ENCODE results near the gene PDE3B.
A peak's percentile ranks its signal among the peaks of the same experiment; 100 is the strongest.

Gene PDE3B

DNA sequence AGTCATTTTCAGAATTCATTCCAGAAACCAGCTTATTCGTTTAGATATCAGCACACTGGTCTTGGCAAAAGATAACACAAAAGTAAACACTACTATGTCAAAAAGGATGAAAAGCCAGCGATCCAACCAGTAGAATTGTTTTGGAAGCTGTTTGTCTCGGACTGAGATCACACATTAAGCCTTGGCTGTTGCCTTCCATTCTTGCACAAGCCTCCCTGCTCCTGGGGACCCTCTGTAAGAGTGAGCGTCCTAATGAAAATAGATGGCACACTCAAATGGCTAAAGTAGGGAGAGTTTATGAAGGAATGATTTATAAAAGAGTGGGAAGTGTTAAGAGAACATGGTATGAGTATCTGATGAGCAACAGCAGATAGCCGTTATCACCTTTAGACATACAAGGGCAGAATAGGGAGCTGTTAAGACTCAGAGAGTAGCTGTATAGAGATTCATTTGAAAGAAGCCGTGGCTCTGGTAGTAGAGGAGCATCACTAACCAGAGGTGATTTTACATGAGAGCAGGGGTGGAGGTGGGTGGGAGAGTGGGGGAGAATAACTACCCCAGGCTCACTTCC is 25.2 kb downstream of the PDE3B start:
- H3K36me3 ChIP-seq (ENCODE audit: control insufficient read depth, insufficient read depth, low read length) = no peaks in the 10 kb centered on the region
- no peak overlapping the region for H3K4me2 ChIP-seq (ENCODE audit: low read length)
- H4K5ac ChIP-seq (ENCODE audit: low read length) = no peak overlapping the region
- H3K56ac ChIP-seq (ENCODE audit: low read length) = no peak overlapping the region
- H2BK5ac ChIP-seq (ENCODE audit: low read length) = no peak overlapping the region
- H3K23ac ChIP-seq (ENCODE audit: low read length) = no peak overlapping the region
- DNase-seq = peak; percentile 19
- no peaks in the 10 kb centered on the region for H3K79me2 ChIP-seq (ENCODE audit: control insufficient read depth, insufficient read depth, low read length)
- H3K79me1 ChIP-seq (ENCODE audit: low read length) = no peaks in the 10 kb centered on the region
- no peak overlapping the region for H3K27ac ChIP-seq (ENCODE audit: low read depth, low read length)
- H3K18ac ChIP-seq (ENCODE audit: low read length) = peak overlapping the region; percentile 14
- no peak overlapping the region for H4K8ac ChIP-seq (ENCODE audit: low read depth, low read length)
- WGBS (ENCODE audit: extremely low coverage, insufficient coverage, low lambda C conversion rate) = no CpG with 5 or more reads among the region's 6 CpGs
- no peak overlapping the region for H3K9ac ChIP-seq (ENCODE audit: low read length)
- no peak overlapping the region for H2AK5ac ChIP-seq (ENCODE audit: low read length)
- H3K4me3 ChIP-seq (ENCODE audit: low read length) = no peak overlapping the region
- peaks cover 2% of the 10 kb centered on the region for H3K4me1 ChIP-seq (ENCODE audit: control insufficient read depth, low read depth, low read length)
- no peak overlapping the region for H2BK120ac ChIP-seq (ENCODE audit: low read depth, low read length)
- no peaks in the 10 kb centered on the region for H3K27me3 ChIP-seq (ENCODE audit: insufficient read depth, low read length, poor library complexity)
- no peak overlapping the region for H3K4ac ChIP-seq (ENCODE audit: low read depth, low read length)
- no peak overlapping the region for H2BK15ac ChIP-seq (replicated peaks; ENCODE audit: low read depth)

- peaks cover 2% of the 10 kb centered on the region for H3K4me1 ChIP-seq (ENCODE audit: control insufficient read depth, low read depth, low read length)
- no peak overlapping the region for H2BK5ac ChIP-seq (ENCODE audit: low read length)
- H3K4me3 ChIP-seq (ENCODE audit: low read length) = no peak overlapping the region
- H4K5ac ChIP-seq (ENCODE audit: low read length) = no peak overlapping the region
- no peak overlapping the region for H3K56ac ChIP-seq (ENCODE audit: low read length)
- no CpG with 5 or more reads among the region's 7 CpGs for WGBS (ENCODE audit: extremely low coverage, insufficient coverage, low lambda C conversion rate)
- no peak overlapping the region for H2BK120ac ChIP-seq (ENCODE audit: low read depth, low read length)
- no peak overlapping the region for H3K4me2 ChIP-seq (ENCODE audit: low read length)
- H3K79me1 ChIP-seq (ENCODE audit: low read length) = no peaks in the 10 kb centered on the region
- H3K9ac ChIP-seq (ENCODE audit: low read length) = no peak overlapping the region
- no peaks in the 10 kb centered on the region for H3K36me3 ChIP-seq (ENCODE audit: control insufficient read depth, insufficient read depth, low read length)
- no peaks in the 10 kb centered on the region for H3K27me3 ChIP-seq (ENCODE audit: insufficient read depth, low read length, poor library complexity)
- H2AK5ac ChIP-seq (ENCODE audit: low read length) = no peak overlapping the region
- no peak overlapping the region for H3K4ac ChIP-seq (ENCODE audit: low read depth, low read length)
- no peaks in the 10 kb centered on the region for H3K79me2 ChIP-seq (ENCODE audit: control insufficient read depth, insufficient read depth, low read length)
- DNase-seq = peak; percentile 19
- no peak overlapping the region for H3K18ac ChIP-seq (ENCODE audit: low read length)
- H3K23ac ChIP-seq (ENCODE audit: low read length) = no peak overlapping the region
- H3K27ac ChIP-seq (ENCODE audit: low read depth, low read length) = no peak overlapping the region
- H4K8ac ChIP-seq (ENCODE audit: low read depth, low read length) = no peak overlapping the region
- H2BK15ac ChIP-seq (replicated peaks; ENCODE audit: low read depth) = no peak overlapping the region
Measured at GRCh38 chr11:14669499-14669898, 25.9 kb downstream of the PDE3B start.

- Histone ChIP-seq H3K4me1 (ENCODE audit: control insufficient read depth, low read depth, low read length) (peaks cover 2% of the 10 kb centered on the region), H3K4me2 (ENCODE audit: low read length) (no peak overlapping the region), H3K56ac (ENCODE audit: low read length) (no peak overlapping the region), H2BK15ac (replicated peaks; ENCODE audit: low read depth) (no peak overlapping the region), H3K27me3 (ENCODE audit: insufficient read depth, low read length, poor library complexity) (no peaks in the 10 kb centered on the region), H3K23ac (ENCODE audit: low read length) (no peak overlapping the region), H4K8ac (ENCODE audit: low read depth, low read length) (no peak overlapping the region), H3K18ac (ENCODE audit: low read length) (no peak overlapping the region), H4K5ac (ENCODE audit: low read length) (no peak overlapping the region), H3K36me3 (ENCODE audit: control insufficient read depth, insufficient read depth, low read length) (no peaks in the 10 kb centered on the region), H2BK120ac (ENCODE audit: low read depth, low read length) (no peak overlapping the region), H3K4me3 (ENCODE audit: low read length) (no peak overlapping the region), H3K9ac (ENCODE audit: low read length) (no peak overlapping the region), H3K4ac (ENCODE audit: low read depth, low read length) (no peak overlapping the region), H2BK5ac (ENCODE audit: low read length) (no peak overlapping the region), H3K27ac (ENCODE audit: low read depth, low read length) (no peak overlapping the region), H3K79me1 (ENCODE audit: low read length) (no peaks in the 10 kb centered on the region), H3K79me2 (ENCODE audit: control insufficient read depth, insufficient read depth, low read length) (no peaks in the 10 kb centered on the region), H2AK5ac (ENCODE audit: low read length) (no peak overlapping the region)
- DNase-seq = no peak
- no CpG with 5 or more reads among the region's 3 CpGs for WGBS (ENCODE audit: extremely low coverage, insufficient coverage, low lambda C conversion rate)
Measured at GRCh38 chr11:14669958-14670357, 26.4 kb downstream of the PDE3B start.

DNA sequence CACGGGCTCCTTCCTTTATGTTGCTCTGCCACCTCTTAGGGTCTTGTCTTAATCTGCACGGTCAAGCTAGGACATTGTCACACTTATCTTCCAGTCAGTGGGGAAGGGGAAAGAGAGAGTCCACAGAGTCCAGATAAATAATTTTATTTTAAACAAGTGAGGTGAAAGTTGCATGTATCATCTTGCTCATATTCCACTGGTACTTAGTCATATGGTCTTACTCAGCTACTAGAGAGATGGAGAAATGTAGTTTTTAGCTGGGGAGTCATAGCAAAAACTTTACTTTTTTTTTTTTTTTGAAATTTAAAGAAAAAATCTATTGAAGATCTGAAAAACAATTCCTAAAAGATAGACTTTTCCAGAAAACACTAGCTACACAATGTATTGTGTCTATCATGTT is 29.0 kb downstream of the PDE3B start:
- no peak overlapping the region for H3K56ac ChIP-seq (ENCODE audit: low read length)
- H4K8ac ChIP-seq (ENCODE audit: low read depth, low read length) = no peak overlapping the region
- no peak for DNase-seq
- H3K9ac ChIP-seq (ENCODE audit: low read length) = no peak overlapping the region
- no peak overlapping the region for H3K4me3 ChIP-seq (ENCODE audit: low read length)
- no peaks in the 10 kb centered on the region for H3K79me2 ChIP-seq (ENCODE audit: control insufficient read depth, insufficient read depth, low read length)
- no peak overlapping the region for H3K27ac ChIP-seq (ENCODE audit: low read depth, low read length)
- H2BK5ac ChIP-seq (ENCODE audit: low read length) = no peak overlapping the region
- no peak overlapping the region for H3K18ac ChIP-seq (ENCODE audit: low read length)
- H4K5ac ChIP-seq (ENCODE audit: low read length) = no peak overlapping the region
- no peak overlapping the region for H2BK15ac ChIP-seq (replicated peaks; ENCODE audit: low read depth)
- no peak overlapping the region for H3K4ac ChIP-seq (ENCODE audit: low read depth, low read length)
- no peak overlapping the region for H2BK120ac ChIP-seq (ENCODE audit: low read depth, low read length)
- no peak overlapping the region for H3K4me2 ChIP-seq (ENCODE audit: low read length)
- no peak overlapping the region for H2AK5ac ChIP-seq (ENCODE audit: low read length)
- peaks cover 2% of the 10 kb centered on the region for H3K4me1 ChIP-seq (ENCODE audit: control insufficient read depth, low read depth, low read length)
- H3K23ac ChIP-seq (ENCODE audit: low read length) = no peak overlapping the region
- no peaks in the 10 kb centered on the region for H3K27me3 ChIP-seq (ENCODE audit: insufficient read depth, low read length, poor library complexity)
- H3K36me3 ChIP-seq (ENCODE audit: control insufficient read depth, insufficient read depth, low read length) = no peaks in the 10 kb centered on the region
- WGBS (ENCODE audit: extremely low coverage, insufficient coverage, low lambda C conversion rate) = no CpG with 5 or more reads among the region's 2 CpGs
- no peaks in the 10 kb centered on the region for H3K79me1 ChIP-seq (ENCODE audit: low read length)

DNA sequence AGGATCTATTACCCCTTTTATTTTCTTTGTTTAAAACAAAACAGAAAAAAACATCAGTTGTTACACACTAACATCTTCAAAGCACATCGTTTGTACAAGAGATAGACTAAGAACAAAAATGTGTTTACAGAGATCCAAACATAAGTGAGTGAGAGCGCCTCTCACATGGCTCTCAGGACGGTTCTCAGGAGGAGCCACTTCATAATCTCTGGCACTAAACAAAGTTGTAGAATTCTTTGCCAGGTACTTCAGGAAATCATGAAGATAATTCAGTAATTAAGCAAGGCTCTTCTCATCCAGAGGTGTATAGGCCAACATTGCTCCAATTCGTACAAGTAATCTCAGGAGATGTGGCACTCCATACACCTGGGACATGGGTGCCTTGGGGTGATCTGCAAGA is 29.8 kb downstream of the PDE3B start:
- Histone ChIP-seq H4K8ac (ENCODE audit: low read depth, low read length) (no peak overlapping the region), H3K79me1 (ENCODE audit: low read length) (no peaks in the 10 kb centered on the region), H3K4me2 (ENCODE audit: low read length) (no peak overlapping the region), H3K4me3 (ENCODE audit: low read length) (no peak overlapping the region), H4K5ac (ENCODE audit: low read length) (no peak overlapping the region), H3K79me2 (ENCODE audit: control insufficient read depth, insufficient read depth, low read length) (no peaks in the 10 kb centered on the region), H2BK120ac (ENCODE audit: low read depth, low read length) (no peak overlapping the region), H3K4me1 (ENCODE audit: control insufficient read depth, low read depth, low read length) (peaks cover 2% of the 10 kb centered on the region), H2AK5ac (ENCODE audit: low read length) (no peak overlapping the region), H2BK5ac (ENCODE audit: low read length) (no peak overlapping the region), H3K18ac (ENCODE audit: low read length) (no peak overlapping the region), H3K36me3 (ENCODE audit: control insufficient read depth, insufficient read depth, low read length) (no peaks in the 10 kb centered on the region), H3K9ac (ENCODE audit: low read length) (no peak overlapping the region), H3K56ac (ENCODE audit: low read length) (no peak overlapping the region), H3K23ac (ENCODE audit: low read length) (no peak overlapping the region), H3K4ac (ENCODE audit: low read depth, low read length) (no peak overlapping the region), H3K27ac (ENCODE audit: low read depth, low read length) (no peak overlapping the region), H3K27me3 (ENCODE audit: insufficient read depth, low read length, poor library complexity) (no peaks in the 10 kb centered on the region), H2BK15ac (replicated peaks; ENCODE audit: low read depth) (no peak overlapping the region)
- WGBS (ENCODE audit: extremely low coverage, insufficient coverage, low lambda C conversion rate) = no CpG with 5 or more reads among the region's 4 CpGs
- no peak for DNase-seq

- Histone ChIP-seq H3K4me3 (ENCODE audit: low read length) (no peak overlapping the region), H2BK5ac (ENCODE audit: low read length) (no peak overlapping the region), H3K36me3 (ENCODE audit: control insufficient read depth, insufficient read depth, low read length) (no peaks in the 10 kb centered on the region), H4K8ac (ENCODE audit: low read depth, low read length) (no peak overlapping the region), H3K4me2 (ENCODE audit: low read length) (no peak overlapping the region), H3K27me3 (ENCODE audit: insufficient read depth, low read length, poor library complexity) (no peaks in the 10 kb centered on the region), H3K23ac (ENCODE audit: low read length) (no peak overlapping the region), H3K18ac (ENCODE audit: low read length) (no peak overlapping the region), H3K56ac (ENCODE audit: low read length) (no peak overlapping the region), H4K5ac (ENCODE audit: low read length) (no peak overlapping the region), H3K4me1 (ENCODE audit: control insufficient read depth, low read depth, low read length) (peaks cover under 1% of the 10 kb centered on the region), H3K79me1 (ENCODE audit: low read length) (no peaks in the 10 kb centered on the region), H3K4ac (ENCODE audit: low read depth, low read length) (no peak overlapping the region), H3K79me2 (ENCODE audit: control insufficient read depth, insufficient read depth, low read length) (no peaks in the 10 kb centered on the region), H3K27ac (ENCODE audit: low read depth, low read length) (no peak overlapping the region), H2AK5ac (ENCODE audit: low read length) (no peak overlapping the region), H2BK15ac (replicated peaks; ENCODE audit: low read depth) (peak overlapping the region; percentile 27), H2BK120ac (ENCODE audit: low read depth, low read length) (no peak overlapping the region), H3K9ac (ENCODE audit: low read length) (no peak overlapping the region)
- WGBS (ENCODE audit: extremely low coverage, insufficient coverage, low lambda C conversion rate) = no CpG with 5 or more reads among the region's 8 CpGs
- peak; percentile 51 for DNase-seq
Measured at GRCh38 chr11:14673824-14674405, 30.3 kb downstream of the PDE3B start.

Data from mesendoderm (in vitro differentiated cells).